ENCODE data around the gene COX5B.
"Not testable (repeated sequence)": the region's sequence is repeated elsewhere in the genome, so short reads cannot be mapped to it uniquely, and the experiment has no call there.

The COX5B gene, protein sequence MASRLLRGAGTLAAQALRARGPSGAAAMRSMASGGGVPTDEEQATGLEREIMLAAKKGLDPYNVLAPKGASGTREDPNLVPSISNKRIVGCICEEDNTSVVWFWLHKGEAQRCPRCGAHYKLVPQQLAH

DNA sequence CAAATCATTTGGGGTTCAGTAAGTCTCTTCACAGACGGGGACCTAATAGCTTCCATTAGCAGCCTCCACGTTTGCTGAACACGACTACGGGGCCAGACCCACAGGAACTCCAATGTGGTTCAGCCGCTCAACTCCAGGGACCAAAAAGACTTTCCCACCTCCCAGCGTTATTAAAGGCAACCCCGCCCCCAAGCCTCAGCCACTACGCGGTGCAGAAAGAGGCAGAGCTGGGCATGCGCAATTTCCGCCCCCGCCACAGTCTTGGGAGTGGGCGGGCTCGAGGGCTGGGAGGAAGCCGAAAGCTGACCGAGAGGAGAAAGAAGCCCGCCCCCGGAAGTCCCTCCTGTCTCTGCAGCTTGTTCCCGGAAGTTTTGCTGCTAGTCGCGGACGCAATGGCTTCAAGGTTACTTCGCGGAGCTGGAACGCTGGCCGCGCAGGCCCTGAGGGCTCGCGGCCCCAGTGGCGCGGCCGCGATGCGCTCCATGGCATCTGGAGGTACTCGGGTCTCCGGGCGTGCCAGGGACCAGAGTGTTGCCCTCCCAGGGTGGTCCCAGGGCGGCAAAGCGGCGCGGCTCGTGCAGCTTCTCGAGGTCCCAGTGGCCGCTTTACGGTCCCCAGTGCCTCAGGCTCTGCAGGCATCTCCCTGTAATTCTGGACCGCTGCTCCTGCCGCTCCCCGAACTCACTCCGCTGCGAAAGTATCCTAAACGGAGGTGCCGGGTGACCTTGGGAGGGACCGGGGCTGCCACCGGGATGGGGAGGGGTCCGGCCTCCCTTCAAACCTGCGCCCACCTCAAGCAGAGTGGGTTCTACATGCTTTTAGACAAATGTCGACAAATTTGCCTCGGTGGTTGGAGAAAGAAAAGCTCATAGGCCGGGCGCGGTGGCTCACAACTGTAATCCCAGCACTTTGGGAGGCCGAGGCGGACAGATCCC is at the start of gene COX5B:
COX5B (plus strand) TSS at position 368 of the 935 bp plus-strand sequence; CDS start at position 393, 25 bp downstream.
- in situ Hi-C loops (cut with MboI; ENCODE audit: low sequenced_read_pairs): no loop called here

DNA sequence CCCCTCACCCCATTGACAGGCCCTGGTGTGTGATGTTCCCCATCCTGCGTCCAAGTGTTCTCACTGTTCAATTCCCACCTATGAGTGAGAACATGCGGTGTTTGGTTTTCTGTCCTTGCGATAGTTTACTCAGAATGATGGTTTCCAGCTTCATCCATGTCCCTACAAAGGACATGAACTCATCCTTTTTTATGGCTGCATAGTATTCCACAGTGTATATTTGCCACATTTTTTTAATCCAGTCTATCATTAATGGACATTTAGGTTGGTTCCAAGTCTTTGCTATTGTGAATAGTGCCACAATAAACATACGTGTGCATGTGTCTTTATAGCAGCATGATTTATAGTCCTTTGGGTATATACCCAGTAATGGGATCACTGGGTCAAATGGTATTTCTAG is 49.7 kb upstream of the COX5B start:
- in situ Hi-C loops (cut with MboI; ENCODE audit: low sequenced_read_pairs): not testable (repeated sequence)

DNA sequence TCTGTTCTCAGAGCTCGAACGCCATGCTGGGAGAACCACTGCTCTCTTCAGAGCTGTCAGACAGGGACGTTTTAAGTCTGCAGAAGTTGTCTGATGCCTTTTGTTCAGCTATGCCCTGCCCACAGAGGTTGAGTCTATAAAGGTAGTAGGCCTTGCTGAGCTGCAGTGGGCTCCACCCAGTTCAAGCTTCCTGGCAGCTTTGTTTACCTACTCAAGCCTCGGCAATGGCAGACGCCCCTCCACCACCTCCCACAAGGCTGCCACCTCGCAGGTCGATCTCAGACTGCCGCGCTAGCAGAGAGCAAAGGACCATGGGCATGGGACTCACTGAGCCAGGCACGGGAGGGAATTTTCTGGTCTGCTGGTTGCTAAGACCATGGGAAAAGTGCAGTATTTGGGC is 44.3 kb upstream of the COX5B start:
- in situ Hi-C loops (cut with MboI; ENCODE audit: low sequenced_read_pairs): not testable (repeated sequence)

DNA sequence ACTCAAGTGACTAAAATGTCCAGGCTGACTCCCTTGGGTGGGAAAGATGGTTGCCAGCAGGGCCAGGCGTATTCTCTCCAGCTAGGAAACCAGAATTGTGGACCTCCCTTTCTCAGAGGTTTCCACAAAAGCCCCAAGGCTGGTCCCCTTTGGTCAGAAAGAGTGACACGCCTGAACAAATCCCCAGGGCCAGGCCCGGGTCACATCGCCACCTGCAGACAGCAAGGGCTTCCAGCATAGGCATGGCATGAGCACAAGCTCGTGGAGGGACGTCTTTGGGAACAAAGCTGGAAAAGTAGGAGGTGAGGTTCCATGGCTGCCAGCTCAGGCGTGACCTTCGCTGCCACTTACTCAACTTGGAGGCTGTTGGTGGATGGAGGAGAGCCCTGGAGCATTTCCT is 40.8 kb upstream of the COX5B start:
- in situ Hi-C loops (cut with MboI; ENCODE audit: low sequenced_read_pairs): not testable (repeated sequence)

DNA sequence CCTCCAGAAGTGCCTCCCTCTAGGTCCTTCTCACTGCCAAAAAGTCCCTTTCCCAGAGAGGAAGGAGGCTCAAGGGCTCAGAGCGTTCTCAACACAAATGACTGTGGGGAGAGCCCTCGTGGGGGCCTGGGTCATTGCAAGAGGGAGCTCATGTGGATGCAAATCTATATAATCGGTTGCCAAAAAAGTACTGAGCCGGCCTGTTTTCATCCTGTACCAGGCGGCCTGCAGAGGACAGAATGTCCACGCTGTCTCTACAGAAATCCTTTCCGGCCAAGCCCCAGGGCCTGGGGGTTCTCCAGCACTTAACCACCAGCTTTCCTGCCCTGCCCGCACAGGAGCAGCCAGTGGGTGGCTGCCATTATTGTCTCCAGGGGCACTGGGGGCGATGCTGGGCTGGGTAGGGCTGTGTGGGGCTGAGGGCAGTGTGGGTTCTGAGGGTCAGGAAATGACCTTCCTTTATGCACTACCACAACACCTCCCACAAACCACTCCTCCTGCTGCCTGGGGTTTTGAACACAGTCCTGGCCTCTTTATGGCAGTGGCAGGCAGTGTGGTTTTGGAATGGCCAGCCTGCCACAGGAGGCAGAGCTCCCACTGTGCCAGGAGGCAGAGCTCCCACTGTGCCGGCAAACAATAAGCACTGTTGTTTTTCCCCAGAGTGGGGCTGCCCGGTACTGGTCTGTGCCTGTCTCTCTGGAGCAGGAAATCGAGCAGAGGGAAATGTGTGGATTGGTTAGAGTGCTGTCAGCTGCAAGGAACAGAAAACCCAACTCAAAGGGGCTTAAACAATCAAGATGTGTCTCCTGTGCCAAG is 40.1 kb upstream of the COX5B start:
- in situ Hi-C loops (cut with MboI; ENCODE audit: low sequenced_read_pairs): not testable (repeated sequence)

DNA sequence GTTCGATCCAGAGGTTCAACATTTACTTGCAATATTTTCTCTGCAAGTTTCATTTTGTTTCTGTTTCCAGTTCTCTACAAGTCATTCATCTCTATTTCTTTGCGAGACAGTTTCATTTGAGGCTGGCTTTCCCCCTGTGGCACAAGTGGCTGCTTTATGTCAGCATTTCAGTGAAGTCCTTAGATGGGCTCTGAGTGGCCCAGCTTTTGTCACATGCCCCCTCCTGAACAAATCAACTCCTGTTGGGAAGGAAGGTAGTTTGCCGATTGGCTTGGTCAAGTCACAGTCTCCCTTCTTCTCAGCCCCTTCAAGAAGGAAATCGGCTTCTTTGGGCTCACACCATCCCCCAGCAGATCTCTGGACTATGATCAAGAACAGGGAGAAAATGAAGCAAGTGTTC is 37.1 kb upstream of the COX5B start:
- in situ Hi-C loops (cut with MboI; ENCODE audit: low sequenced_read_pairs): not testable (repeated sequence)

DNA sequence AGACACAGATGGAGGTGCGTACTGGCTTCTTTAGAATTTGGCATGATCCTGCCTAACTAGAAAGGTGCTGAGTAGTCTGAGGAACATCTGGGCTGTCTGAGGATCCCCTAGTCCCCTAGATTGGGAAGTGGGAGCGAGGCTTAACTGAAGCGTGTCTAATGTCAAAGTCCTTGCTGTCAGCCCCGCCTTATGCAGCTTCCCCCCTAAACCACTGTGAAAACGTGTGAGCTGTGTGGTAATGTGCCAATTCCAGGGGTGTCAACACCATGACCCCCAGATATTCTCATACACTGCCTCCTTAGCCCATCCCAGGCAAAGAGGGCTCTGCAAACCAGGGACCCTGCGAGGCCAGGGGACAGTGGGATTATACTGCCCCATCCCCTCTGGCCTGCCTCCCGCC is 34.0 kb upstream of the COX5B start:
- in situ Hi-C loops (cut with MboI; ENCODE audit: low sequenced_read_pairs): not testable (repeated sequence)

DNA sequence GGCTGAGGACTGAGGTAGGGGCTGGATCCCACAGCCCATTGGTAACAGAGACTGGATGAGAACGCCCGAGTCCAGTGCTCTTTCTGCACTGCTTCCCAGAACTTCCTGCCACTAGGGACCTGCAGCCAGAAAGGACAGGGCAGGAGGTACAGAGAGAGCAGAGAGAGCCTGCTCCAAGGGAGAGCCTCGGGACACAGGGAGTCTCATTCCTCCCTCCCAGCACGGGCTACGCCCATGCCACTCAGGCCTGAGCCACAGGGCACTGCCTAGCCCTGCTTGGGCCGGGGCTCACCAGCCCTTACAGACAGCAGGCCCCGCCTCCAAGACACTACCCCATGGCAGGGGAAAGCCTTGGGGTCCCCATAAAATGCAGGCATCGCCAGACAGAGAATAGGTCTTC is 30.1 kb upstream of the COX5B start:
- in situ Hi-C loops (cut with MboI; ENCODE audit: low sequenced_read_pairs): not testable (repeated sequence)

DNA sequence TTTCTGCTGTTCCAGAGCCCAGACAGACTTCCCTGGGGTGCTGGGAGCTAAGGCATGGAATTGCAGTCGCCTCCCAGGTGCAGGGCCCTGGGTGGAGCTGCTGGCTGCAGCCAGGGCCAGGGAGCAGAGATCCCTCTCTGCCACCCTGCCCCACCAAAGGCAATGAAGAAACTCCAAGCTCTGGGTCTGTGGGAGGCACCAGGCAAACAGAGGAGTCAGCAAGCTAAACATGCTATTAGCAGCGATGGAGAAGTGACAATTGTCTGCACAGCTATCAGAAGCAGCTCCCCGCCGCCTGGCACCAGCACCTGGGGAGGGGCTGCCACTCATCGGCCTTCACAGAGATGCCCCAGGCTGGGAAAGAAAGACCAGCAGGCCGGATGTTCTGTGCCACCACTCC is 28.0 kb upstream of the COX5B start:
- in situ Hi-C loops (cut with MboI; ENCODE audit: low sequenced_read_pairs): no loop called here

DNA sequence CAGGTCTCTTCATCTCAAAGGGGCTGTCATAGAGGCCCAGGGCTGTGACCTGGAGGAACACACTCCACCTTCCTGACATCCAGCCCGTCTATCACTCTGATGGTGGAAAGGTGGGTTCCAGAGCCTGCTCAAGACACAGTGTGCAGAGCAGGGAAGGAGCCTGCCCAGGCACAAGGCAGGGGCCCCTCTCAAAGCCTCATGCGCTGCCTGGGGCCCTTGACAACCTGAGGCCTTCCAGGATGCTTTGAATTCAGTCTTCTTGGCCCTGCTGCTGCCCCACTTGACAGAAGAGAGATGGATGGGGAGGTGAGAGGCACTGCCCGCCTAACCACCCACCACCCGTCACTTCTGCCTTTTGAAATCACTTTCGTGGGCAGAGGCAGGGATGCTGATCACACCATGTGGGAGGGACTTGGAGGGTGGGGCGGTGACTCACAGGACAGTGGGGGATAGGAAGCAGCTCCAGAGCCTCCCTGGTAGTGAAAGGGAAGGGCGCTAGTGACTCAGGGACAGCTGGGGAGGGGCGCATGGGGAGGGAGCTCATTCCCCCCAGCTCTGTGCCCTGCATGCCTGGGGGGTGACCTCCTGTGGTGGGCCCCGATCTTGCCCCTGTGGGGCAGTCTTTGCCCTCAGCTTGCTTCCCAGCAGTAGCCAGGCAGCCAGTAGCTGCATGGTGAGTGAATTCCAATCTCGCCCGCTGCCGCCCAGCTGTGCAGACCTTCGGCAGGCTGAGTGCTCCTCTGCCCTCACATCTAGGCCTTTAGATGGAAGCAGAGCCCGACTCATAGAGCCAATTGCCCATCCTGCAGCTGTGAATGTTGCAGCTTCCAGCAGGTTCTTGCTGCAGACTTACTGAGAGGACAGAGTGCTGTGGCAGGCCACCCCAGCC is 26.7 kb upstream of the COX5B start:
- in situ Hi-C loops (cut with MboI; ENCODE audit: low sequenced_read_pairs): not testable (repeated sequence)

DNA sequence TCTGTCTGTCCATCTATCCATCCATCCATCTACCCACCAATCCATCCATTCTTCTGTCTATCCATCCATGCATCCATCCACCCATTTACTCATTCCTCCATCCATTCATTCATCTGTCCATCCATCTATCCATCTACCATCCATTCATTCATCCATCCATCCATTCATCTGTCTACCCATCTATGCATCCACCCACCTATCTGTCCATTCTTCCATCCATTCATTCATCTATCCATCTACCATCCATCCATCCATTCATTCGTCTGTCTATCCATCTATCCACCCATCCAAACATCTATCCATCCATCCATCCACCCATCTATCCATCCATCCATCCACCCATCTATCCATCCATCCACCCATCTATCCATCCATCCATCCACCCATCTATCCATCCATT is 25.4 kb upstream of the COX5B start:
- in situ Hi-C loops (cut with MboI; ENCODE audit: low sequenced_read_pairs): not testable (repeated sequence)

DNA sequence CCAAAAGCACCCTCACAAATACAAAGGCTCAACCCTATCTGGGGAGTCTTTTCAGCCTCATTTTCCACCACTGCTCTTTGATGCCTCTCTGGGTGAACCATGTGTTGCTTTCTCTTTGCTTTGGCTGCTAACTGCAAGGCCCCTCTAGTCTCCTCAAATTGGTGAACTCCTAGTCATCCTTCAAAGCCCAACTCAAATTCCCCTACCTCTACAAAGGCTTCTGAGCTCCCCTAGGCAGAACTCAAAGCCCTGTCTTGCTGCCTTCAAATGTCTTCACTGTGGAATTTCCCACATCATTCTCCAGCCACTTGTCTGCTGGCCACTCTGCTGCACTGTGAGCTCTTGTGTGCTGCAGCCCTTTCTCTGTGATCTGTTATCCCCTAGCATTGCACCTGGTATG is 22.9 kb upstream of the COX5B start:
- in situ Hi-C loops (cut with MboI; ENCODE audit: low sequenced_read_pairs): not testable (repeated sequence)

DNA sequence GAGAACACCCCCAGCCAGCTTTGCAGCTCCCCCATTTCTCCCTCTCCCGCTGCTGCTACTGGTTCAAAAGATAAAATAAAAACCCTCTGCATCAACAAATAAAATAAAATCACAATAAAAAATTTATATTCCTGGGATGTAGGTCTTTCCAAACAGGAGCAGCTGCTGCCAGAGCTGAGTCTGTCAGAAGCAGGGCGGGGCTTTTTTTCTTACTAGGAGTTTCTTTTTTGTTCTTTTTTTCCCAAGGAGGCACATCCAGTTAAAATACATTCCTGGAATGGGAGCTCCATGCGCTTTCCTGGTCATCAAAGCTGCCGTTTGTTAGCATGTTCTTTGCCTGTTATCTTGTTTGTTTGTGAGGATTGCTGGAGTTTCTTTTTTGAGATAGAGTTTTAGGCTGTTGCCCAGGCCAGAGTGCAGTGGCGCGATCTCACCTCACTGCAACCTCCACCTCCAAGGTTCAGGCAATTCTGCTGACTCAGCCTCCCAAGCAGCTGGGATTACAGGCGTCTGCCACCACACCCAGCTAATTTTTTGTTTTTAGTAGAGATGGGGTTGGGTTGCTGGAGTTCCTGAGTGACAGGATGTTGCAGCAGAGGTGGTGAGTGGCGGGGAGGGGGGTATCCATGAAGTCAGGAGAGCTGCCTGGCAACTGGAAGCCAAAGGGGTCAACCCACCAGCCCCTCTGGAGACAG is 20.4 kb upstream of the COX5B start:
- in situ Hi-C loops (cut with MboI; ENCODE audit: low sequenced_read_pairs): not testable (repeated sequence)

DNA sequence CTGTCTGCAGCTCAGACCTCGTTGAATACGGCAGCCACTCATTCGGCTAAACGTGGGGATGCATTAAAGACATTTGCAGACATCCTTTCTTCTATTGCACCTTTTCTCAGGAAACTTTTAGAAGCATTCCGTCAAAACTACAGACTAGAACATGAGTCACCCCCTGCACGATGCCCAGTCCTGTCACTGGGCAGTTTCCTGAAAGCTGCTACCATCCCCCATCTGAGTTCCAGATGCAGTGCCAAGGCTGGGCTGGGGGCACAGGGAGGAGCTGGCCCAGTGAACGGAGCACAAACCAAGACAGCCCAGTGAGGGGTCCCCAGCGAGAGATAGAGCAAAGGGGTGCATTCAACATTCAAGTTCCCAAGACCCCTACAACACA is 19.8 kb upstream of the COX5B start:
- in situ Hi-C loops (cut with MboI; ENCODE audit: low sequenced_read_pairs): not testable (repeated sequence)

DNA sequence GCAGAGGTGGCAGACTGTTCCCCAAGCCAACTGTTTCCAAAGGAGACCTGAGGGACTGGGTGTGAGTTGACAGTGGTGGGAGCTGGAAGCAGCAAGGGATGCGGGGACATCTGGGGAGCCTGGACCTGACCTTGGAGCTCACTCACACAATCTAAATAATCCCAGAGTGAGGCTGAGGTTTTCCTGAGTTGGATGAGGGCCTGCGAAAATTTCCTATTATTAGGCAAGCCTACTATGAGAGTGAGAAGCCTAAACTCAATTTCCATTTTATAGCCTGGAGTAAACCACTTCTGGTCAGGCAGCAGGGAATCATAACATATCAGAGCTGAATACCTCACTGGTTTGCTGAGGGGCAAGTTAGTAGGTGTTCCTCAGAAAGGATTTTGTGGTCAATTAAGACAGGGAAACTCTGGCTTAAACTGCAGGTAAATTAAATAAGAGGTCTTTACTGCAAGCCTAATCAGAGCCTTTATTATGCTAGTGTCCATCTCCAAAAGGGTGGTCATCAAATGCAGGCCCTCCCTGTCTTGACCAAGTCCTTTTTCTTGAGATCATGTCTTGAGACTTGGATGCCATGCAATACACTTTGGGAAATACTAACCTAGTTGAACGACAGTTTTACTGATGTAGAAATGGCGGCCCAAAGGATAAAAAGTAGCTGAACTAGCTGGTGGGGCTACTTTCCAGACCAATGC is 1.7 kb upstream of the COX5B start:
- in situ Hi-C loops (cut with MboI; ENCODE audit: low sequenced_read_pairs): no loop called here

DNA sequence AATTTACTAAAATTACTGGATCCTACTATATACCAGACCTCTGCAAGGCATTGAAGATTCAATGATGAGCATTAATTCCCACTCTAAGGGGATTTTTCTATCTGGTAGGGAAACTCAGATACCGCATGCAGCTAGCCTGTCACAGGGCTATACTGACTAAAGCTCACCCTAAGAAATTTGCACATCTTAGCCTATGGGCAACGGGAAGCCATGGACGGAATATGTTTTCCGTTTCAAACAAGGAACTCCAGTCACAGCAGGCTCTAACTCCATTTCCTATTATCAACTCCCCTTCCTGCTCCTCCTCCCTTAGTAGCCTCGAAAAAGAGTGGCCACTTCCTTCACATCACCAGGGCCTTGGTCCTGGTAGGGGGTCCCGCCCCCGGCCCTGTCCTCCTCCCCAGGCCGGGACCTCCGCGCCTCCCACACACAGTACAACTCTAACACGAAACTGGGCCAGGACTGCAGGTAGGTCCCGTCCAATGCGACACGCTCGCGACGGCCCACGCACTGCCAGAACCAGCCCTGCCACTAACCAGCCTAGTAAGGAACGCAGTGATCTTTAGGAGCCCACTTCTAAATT is 659 bp upstream of the COX5B start:
- in situ Hi-C loops (cut with MboI; ENCODE audit: low sequenced_read_pairs): no loop called here

DNA sequence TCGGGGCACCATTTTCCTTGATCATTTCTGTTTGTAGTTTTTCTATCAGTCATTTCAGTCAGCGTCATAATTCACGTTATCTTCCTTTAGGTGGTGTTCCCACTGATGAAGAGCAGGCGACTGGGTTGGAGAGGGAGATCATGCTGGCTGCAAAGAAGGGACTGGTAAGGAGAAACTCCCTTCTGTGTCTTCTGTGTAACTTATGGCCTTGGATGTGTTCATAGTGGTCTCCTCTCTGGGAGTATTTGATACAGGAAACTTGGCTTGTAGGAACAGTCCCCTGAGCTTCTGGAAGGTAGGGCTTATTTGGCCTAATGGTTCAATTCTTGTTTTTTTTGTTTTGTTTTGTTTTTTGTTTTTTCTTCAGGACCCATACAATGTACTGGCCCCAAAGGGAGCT is 1.1 kb downstream of the COX5B start:
- in situ Hi-C loops (cut with MboI; ENCODE audit: low sequenced_read_pairs): no loop called here

DNA sequence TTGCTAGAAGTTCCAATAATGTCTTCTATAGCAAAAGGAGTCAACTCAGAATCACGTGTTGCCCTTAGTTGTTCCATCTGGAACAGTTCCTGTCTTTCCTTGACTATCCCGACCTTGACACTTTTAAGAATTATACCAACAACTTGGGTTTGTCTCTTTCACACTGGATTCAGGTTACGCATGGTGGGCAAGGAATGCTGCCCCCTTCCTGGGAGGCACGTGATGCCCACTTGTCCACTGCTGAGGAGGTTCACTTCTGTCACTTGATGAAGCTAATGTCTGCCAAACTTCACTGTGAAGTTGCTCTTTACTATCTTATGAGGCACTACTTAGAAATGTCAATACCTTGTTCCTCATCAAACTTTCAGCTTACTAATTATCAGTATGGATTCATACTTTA is 5.3 kb downstream of the COX5B start:
- in situ Hi-C loops (cut with MboI; ENCODE audit: low sequenced_read_pairs): loop anchor here (25.0 kb wide), 1 partner anchor 1589 kb away; no protein-coding TSS in a partner anchor

DNA sequence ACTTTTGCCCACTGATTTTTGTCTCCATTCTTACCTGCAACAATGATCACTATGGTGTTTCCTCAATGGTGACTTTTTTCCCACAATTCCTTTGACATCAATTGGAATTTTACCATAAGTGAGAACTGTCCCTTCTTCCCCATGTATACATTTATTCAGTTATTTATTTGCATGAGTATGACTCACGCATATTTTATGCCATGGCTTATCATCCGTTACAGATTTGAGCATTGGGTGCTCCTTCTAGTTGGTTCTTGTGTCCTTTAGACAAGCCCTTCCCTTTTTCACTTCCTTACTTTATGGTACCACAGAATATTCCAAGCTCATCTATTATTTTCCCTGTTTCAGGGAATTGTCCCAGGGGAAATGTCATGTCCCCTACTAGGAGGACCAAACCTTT is 7.6 kb downstream of the COX5B start:
- in situ Hi-C loops (cut with MboI; ENCODE audit: low sequenced_read_pairs): loop anchor here (25.0 kb wide), 1 partner anchor 1591 kb away; no protein-coding TSS in a partner anchor

Data from HL-60/S4 treated with phorbol 12-myristate 13-acetate at 8.2 ng/mL for 4 days and 3 days (cell line).